C4-2B (cell line): Measurements from ENCODE around the gene KCTD11.

Experiments
- H3K27ac ChIP-seq: fragments of 450-650 bp; 2 replicates; pipeline ENCODE4 v1.5.1; 2017
- ZFX ChIP-seq: fragments of 450-650 bp; IDR thresholded peaks from 2 replicates; pipeline ENCODE4 v1.6.1; 2017
- TF ChIP-seq, protein P1 (sequence below): fragments of 450-650 bp; conservative IDR thresholded peaks from 2 replicates; pipeline ENCODE4 v1.5.1; 2017; ENCODE audit warnings: mild to moderate bottlenecking

The KCTD11 gene

GRCh38 chr17:7340179-7340578 is 11.8 kb upstream of the KCTD11 start:
- H3K27ac ChIP-seq = no peak overlapping the region
- no peak for TF ChIP-seq ZFX
- TF ChIP-seq, protein P1, sequence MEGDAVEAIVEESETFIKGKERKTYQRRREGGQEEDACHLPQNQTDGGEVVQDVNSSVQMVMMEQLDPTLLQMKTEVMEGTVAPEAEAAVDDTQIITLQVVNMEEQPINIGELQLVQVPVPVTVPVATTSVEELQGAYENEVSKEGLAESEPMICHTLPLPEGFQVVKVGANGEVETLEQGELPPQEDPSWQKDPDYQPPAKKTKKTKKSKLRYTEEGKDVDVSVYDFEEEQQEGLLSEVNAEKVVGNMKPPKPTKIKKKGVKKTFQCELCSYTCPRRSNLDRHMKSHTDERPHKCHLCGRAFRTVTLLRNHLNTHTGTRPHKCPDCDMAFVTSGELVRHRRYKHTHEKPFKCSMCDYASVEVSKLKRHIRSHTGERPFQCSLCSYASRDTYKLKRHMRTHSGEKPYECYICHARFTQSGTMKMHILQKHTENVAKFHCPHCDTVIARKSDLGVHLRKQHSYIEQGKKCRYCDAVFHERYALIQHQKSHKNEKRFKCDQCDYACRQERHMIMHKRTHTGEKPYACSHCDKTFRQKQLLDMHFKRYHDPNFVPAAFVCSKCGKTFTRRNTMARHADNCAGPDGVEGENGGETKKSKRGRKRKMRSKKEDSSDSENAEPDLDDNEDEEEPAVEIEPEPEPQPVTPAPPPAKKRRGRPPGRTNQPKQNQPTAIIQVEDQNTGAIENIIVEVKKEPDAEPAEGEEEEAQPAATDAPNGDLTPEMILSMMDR = no peak

DNA sequence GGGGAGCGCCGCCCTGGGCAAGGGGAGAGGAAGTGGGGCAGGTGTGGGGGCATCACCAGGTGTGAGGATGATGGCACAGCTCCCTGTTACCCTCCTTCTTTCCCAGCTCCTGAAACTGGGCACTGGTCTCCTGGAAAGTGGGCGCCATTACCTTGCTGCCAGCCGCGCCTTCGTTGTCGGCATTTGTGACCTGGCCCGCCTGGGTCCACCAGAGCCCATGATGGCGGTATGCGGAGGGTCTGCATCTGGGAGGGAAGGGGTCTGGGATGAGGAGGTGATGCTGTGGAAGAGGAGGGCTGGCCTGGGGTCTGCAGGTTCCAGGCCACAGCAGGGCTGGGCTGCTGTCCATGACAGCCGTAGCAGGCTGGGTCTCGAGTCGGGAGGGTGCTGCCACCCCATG is 10.1 kb upstream of the KCTD11 start:
- H3K27ac ChIP-seq = no peak overlapping the region
- TF ChIP-seq, protein P1 = no peak
- no peak for TF ChIP-seq ZFX

DNA sequence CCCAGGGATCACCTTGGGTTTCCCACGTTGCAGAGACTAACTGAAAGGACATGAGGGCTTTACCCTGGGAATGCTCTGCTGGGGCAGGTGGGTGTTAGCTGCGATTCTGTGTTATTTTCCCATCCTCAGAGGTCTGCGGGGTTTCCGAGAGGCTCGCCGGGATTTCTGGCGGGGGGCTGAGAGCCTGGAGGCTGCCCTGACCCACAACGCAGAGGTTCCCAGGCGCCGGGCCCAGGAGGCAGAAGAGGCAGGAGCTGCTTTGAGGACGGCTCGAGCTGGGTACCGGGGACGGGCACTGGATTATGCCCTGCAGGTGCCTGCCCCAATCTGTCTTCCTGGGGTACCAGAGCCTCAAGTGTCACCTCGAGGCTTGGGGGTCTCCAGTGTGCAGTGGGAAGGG is 8.7 kb upstream of the KCTD11 start:
- no peak overlapping the region for H3K27ac ChIP-seq
- TF ChIP-seq ZFX = no peak
- TF ChIP-seq, protein P1 = no peak

DNA sequence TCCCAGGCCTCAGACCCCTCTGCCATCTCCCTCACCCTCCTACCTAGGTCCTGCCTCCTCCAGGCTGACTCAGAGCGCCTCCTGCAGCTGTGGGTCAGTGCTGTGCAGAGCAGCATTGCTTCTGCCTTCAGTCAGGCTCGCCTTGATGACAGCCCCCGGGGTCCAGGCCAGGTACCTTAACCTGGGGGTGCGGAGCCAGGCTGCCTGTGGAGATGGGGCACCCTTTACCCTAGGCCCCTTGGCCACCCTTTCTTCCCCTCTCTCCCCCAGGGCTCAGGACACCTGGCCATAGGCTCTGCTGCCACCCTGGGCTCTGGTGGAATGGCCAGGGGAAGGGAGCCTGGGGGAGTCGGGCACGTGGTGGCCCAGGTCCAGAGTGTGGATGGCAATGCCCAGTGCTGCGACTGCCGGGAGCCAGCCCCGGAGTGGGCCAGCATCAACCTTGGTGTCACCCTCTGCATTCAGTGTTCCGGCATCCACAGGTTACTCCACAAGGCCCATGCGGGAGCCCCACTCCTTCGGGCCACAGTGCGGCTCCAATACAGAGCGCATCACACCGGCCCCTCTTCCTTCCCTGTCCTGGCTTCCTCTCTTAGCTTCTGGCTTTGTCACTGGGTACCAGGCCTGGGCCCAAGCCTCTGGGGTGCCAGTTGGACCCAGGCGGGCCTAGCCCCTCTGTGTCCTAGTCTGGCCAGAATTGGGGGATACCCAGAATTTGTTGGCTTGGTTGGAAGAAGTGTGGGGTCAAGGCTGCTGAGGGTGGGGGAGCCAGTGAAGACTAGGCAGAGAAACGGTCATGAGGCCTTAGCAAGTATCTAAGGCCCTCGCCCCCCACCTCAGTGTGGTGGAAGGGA is 5.0 kb upstream of the KCTD11 start:
- no peak overlapping the region for H3K27ac ChIP-seq
- TF ChIP-seq ZFX = no peak
- TF ChIP-seq, protein P1 = no peak

GRCh38 chr17:7347630-7348477 is 4.1 kb upstream of the KCTD11 start:
- H3K27ac ChIP-seq = no peak overlapping the region
- no peak for TF ChIP-seq ZFX

- TF ChIP-seq ZFX = no peak
- TF ChIP-seq, protein P1 = no peak
- H3K27ac ChIP-seq = no peak overlapping the region
Observed at GRCh38 chr17:7348478-7349242, 3.3 kb upstream of the KCTD11 start.

DNA sequence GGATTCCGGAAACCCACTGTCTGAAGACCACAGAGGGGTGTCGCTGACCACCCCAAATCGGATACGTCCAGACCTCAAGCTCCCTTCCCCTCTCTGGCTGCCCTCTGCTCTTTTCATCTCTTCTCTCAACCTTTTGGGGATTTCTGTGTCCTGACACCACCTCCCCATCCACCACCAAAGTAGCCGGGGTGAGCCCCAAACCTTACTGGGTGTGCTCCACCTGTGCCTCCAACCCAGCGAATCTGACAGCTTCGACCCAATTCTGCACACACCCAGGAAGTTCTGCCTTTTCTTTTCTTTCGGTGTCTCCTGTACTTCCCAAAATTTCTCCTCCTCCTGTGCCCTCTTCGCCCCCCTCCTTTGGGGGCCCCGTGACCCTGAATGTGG is 534 bp downstream of the KCTD11 start:
- H3K27ac ChIP-seq = peak overlapping the region; percentile 87
- TF ChIP-seq ZFX = no peak
- TF ChIP-seq, protein P1 = peak; percentile 34; the same call in 1 of the 2 replicates
